SU-DHL-6 (cell line): ENCODE results near the gene SBF1.

Experiments
- H2AFZ ChIP-seq: fragments of 200-600 bp; sonication (generic); 2 replicates; pipeline ENCODE4 v1.6.1; 2014; ENCODE audit warnings: low read depth, mild to moderate bottlenecking, moderate library complexity, mixed read lengths, antibody characterized with exemption, low read length; ENCODE audit not compliant: severe bottlenecking
- H3F3A ChIP-seq: fragments of 200-600 bp; shearing (Covaris generic); 2 replicates; pipeline ENCODE4 v1.6.0; 2016; ENCODE audit warnings: antibody characterized with exemption, mild to moderate bottlenecking; ENCODE audit not compliant: insufficient read depth
- H3K27ac ChIP-seq: fragments of 200-600 bp; sonication (generic); 2 replicates; pipeline ENCODE4 v1.5.1; 2016; ENCODE audit warnings: low read depth, mild to moderate bottlenecking, low read length, moderate library complexity, mixed read lengths
- H3K27me3 ChIP-seq: fragments of 200-600 bp; sonication (generic), shearing (Covaris generic); 2 replicates; pipeline ENCODE4 v1.6.0; 2014; ENCODE audit warnings: mild to moderate bottlenecking, low read length
- H3K36me3 ChIP-seq: fragments of 200-600 bp; sonication (generic); 2 replicates; pipeline ENCODE4 v1.6.1; 2014; ENCODE audit warnings: mild to moderate bottlenecking, low read length, mixed read lengths
- H3K4me2 ChIP-seq: fragments of 300-600, 200-600 bp; shearing (Covaris generic), sonication (generic); 2 replicates; pipeline ENCODE4 v1.6.0; 2014; ENCODE audit warnings: low read length, low read depth, mild to moderate bottlenecking; ENCODE audit not compliant: poor library complexity, severe bottlenecking
- H3K4me3 ChIP-seq: fragments of 200-600 bp; sonication (generic); 2 replicates; pipeline ENCODE4 v1.5.1; 2014; ENCODE audit warnings: antibody characterized with exemption, low read length, mild to moderate bottlenecking, mixed read lengths; ENCODE audit not compliant: insufficient read depth, poor library complexity, severe bottlenecking
- H3K79me2 ChIP-seq: fragments of 200-600 bp; sonication (generic); 2 replicates; pipeline ENCODE4 v1.6.1; 2014; ENCODE audit warnings: mild to moderate bottlenecking, low read length, moderate library complexity; ENCODE audit not compliant: insufficient read depth
- H3K9ac ChIP-seq: fragments of 200-600 bp; sonication (generic); 2 replicates; pipeline ENCODE4 v1.7.0; 2014; ENCODE audit warnings: mild to moderate bottlenecking, low read length
- H3K9me2 ChIP-seq: fragments of 200-600 bp; sonication (generic); replicated peaks from 2 replicates; pipeline ENCODE4 v1.6.1; 2014; ENCODE audit warnings: low read length; ENCODE audit not compliant: insufficient read depth
- H3K9me3 ChIP-seq: fragments of 200-600 bp; sonication (generic); 2 replicates; pipeline ENCODE4 v1.6.1; 2014; ENCODE audit warnings: low read length, mixed read lengths; ENCODE audit not compliant: insufficient read depth
- H4K20me1 ChIP-seq: fragments of 200-600 bp; sonication (generic); 2 replicates; pipeline ENCODE4 v1.6.1; 2014; ENCODE audit warnings: low read depth, mild to moderate bottlenecking, antibody characterized with exemption, low read length, moderate library complexity, mixed read lengths
- EZH2phosphoT487 ChIP-seq: fragments of 200-600 bp; sonication (generic), shearing (Covaris generic); conservative IDR thresholded peaks from 2 replicates; pipeline ENCODE4 v1.6.1; 2018; ENCODE audit warnings: mild to moderate bottlenecking, antibody characterized with exemption, low read length, moderate library complexity, mixed read lengths
- TF ChIP-seq, protein P1 (sequence below): fragments of 200-600 bp; sonication (generic); IDR thresholded peaks from one replicate; pipeline ENCODE4 v1.5.1; 2017; ENCODE audit warnings: antibody characterized with exemption, mild to moderate bottlenecking, low read length, moderate library complexity; ENCODE audit not compliant: insufficient read depth, poor library complexity, severe bottlenecking

SBF1 gene

DNA sequence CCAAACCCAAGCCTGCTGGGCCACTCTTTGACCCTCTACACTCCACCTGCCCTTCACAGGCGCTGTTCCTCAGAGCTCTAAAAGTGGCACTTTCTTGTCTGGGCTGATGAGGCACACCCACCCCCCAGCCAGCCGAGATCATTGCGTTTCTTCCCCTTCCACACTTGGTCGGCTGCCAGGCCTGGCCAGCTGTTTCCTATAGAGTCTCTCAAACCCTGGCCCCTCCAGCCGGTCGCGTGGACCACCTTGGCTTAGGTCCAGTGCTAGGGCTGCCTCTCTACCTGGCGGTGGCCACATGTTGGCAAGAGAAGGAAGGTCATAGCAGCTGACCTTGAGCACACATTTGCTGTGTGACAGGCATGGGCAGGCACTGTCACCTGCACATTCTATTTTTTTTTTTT, 71.1 kb downstream of the SBF1 start:
- H3K27me3 ChIP-seq: no peaks in the 10 kb centered on the region
- no peaks in the 10 kb centered on the region; the same call in 1 of the 2 replicates for H4K20me1 ChIP-seq
- no peak overlapping the region for H3K27ac ChIP-seq
- H3K4me2 ChIP-seq: no peak overlapping the region
- no peaks in the 10 kb centered on the region for H3K36me3 ChIP-seq
- no peaks in the 10 kb centered on the region for H3K9me3 ChIP-seq
- H3K4me3 ChIP-seq: no peak overlapping the region
- H2AFZ ChIP-seq: no peak overlapping the region
- 0 out of 2 replicates have a peak, but pooled peaks cover 21% of the 10 kb centered on the region for H3K79me2 ChIP-seq
- no peaks in the 10 kb centered on the region for H3K9me2 ChIP-seq
- H3K9ac ChIP-seq: no peak overlapping the region
- H3F3A ChIP-seq: 0 out of 2 replicates have a peak, but pooled peaks cover 2% of the 10 kb centered on the region
- TF ChIP-seq EZH2phosphoT487: no peak
- TF ChIP-seq, protein P1, sequence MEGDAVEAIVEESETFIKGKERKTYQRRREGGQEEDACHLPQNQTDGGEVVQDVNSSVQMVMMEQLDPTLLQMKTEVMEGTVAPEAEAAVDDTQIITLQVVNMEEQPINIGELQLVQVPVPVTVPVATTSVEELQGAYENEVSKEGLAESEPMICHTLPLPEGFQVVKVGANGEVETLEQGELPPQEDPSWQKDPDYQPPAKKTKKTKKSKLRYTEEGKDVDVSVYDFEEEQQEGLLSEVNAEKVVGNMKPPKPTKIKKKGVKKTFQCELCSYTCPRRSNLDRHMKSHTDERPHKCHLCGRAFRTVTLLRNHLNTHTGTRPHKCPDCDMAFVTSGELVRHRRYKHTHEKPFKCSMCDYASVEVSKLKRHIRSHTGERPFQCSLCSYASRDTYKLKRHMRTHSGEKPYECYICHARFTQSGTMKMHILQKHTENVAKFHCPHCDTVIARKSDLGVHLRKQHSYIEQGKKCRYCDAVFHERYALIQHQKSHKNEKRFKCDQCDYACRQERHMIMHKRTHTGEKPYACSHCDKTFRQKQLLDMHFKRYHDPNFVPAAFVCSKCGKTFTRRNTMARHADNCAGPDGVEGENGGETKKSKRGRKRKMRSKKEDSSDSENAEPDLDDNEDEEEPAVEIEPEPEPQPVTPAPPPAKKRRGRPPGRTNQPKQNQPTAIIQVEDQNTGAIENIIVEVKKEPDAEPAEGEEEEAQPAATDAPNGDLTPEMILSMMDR: no peak

DNA sequence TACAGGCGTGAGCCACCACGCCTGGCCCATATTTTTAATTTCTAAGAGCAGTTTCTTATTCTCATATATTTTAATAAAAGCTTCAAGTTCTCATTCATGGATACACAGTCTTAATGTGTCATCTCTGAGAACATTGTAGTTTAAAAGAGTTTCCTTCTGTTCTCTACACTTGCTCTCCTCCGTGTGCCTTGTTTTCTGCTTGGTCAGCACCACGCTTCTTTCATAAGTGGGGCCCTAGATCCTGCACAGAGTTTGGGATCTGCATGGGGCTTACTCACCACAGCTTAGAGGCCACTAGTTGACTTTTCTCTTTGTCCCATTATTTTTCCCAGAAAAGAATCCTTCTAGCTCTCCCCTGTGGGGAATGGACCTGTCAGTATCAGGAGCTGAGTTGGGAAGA, 72.9 kb downstream of the SBF1 start:
- H2AFZ ChIP-seq: no peak overlapping the region
- TF ChIP-seq, protein P1: no peak
- TF ChIP-seq EZH2phosphoT487: no peak
- H3K4me2 ChIP-seq: no peak overlapping the region
- no peaks in the 10 kb centered on the region for H3K27me3 ChIP-seq
- H3K4me3 ChIP-seq: no peak overlapping the region
- H3K79me2 ChIP-seq: 0 out of 2 replicates have a peak, but pooled peaks cover 21% of the 10 kb centered on the region
- H4K20me1 ChIP-seq: no peaks in the 10 kb centered on the region; the same call in 1 of the 2 replicates
- H3K9ac ChIP-seq: no peak overlapping the region
- 0 out of 2 replicates have a peak, but pooled peaks cover 4% of the 10 kb centered on the region for H3F3A ChIP-seq
- H3K27ac ChIP-seq: no peak overlapping the region
- H3K9me2 ChIP-seq: no peaks in the 10 kb centered on the region
- H3K36me3 ChIP-seq: no peaks in the 10 kb centered on the region
- no peaks in the 10 kb centered on the region for H3K9me3 ChIP-seq

DNA sequence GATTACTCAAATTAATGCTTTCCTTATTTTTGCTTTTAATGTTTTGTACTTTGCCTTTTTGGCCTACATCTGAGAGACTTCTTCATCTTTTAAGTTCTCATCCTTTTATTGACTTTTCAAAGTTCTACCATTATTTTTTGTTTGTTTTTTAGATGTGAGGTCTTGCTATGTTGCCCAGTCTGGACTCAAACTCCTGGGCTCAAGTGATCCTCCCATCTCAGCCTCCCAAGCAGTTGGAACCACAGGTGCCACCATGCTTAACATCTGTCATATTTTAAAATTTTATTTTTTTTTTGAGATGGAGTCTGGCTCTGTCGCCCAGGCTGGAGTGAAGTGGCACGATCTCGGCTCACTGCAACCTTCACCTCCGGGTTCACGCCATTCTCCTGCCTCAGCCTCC, 73.9 kb downstream of the SBF1 start:
- Histone ChIP-seq H3K27ac (no peak overlapping the region), H3K9ac (no peak overlapping the region), H3K4me2 (no peak overlapping the region), H3K79me2 (0 out of 2 replicates have a peak, but pooled peaks cover 21% of the 10 kb centered on the region), H2AFZ (no peak overlapping the region), H3K36me3 (no peaks in the 10 kb centered on the region), H3K27me3 (no peaks in the 10 kb centered on the region), H3K9me2 (no peaks in the 10 kb centered on the region), H3K9me3 (no peaks in the 10 kb centered on the region), H3F3A (0 out of 2 replicates have a peak, but pooled peaks cover 4% of the 10 kb centered on the region), H3K4me3 (no peak overlapping the region), H4K20me1 (no peaks in the 10 kb centered on the region; the same call in 1 of the 2 replicates)
- TF ChIP-seq, protein P1: no peak
- TF ChIP-seq EZH2phosphoT487: no peak
